GM18520 (cell line): ENCODE results near the gene ANOS1.

Experiments
- ATAC-seq: cut with Tn5 transposase; IDR thresholded peaks from one replicate; pipeline ENCODE4 v1.9.1; 2021; ENCODE audit not compliant: unreplicated experiment

Gene ANOS1

DNA sequence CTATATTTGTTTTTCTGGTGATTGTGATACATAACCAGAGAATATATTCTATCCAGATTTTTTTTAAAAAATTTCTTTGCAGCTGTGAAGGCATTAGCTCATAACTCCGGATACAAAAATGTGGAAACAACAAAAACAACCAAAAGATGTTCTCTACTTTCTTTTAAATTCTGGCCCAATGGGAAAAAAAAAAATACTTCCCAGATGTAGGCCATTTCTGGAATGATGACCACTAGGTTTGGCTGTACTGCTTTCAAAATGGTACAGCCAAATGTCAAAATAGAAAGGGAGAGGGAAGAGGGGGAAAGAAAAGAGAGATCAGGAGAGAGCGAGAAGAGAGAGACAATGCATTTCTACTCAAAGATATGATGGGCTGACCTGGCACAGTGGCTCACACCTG lies 14.6 kb downstream of the ANOS1 start:
- ATAC-seq, result no peak

DNA sequence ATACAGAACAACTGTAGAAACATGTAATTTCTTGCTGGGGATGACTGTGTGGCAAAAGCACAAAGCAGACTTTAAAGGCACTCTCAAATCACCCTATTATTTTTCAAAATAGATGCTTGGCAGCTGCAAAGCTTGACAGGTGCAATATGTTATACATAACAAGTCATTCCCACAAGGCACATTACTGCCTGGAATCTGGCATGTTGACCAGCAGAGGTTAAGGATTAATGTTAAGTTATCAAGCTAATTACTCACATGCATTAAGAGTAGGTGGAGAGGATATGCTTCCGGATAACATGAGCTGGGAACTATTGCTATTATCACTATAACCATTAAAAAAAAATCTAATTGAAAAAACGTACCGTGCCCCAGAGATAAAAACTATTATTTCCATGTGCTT lies 17.8 kb downstream of the ANOS1 start:
- no peak for ATAC-seq

DNA sequence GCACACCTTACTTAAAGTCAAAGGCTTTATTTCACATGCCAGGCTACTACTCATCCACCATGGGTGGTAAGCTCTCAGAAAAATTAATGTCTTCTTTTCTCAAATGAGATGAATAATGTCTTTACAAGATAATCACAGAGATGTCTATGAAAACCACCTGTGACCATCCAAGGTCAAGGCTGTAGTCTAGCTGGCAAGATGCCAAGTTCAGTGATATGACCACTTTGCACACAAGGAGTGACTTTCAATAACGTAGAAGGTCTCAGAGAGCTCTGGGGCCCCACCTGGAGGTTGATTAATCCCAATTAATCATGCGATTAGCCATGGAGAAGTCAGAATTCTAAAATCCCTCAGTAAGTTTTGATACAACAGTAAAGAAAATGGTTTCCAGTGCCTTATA lies 20.5 kb downstream of the ANOS1 start:
- ATAC-seq, result no peak

DNA sequence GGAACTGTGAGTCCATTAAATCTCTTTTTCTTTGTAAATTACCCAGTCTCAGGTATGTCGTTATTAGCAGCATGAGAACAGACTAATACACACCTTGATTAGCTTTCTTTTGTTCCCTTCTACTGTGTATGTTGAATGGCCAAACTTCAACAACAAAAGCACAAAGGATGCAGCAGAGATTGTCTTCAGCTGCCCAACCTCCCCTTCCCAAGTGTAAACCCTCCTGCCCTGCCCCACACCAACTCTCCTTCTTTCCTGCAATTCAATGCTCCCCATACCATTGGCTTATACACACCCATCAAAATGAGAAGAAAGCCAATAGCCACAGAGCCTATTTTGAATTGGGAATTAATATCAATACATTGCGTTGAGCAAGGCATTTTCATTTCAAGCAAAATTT lies 27.8 kb downstream of the ANOS1 start:
- ATAC-seq, result no peak

DNA sequence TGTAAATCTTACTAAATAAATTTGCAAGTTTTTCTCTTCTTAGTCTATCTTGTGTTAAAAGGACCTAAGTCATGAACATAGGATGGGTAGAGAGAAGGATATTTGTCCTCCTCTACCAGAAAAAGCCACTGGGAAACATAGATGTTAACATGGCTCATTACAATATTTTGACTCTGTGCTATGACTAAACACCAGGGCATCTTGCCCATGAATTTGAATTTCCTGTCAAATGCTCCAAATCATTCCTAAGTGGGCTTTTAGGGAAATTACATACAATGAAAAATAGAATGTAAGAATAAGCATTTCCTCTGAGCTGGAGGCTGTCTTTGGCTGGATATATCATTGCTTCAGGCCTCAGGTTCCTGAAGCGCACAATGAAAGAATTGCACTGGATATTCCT lies 39.1 kb downstream of the ANOS1 start:
- no peak for ATAC-seq

DNA sequence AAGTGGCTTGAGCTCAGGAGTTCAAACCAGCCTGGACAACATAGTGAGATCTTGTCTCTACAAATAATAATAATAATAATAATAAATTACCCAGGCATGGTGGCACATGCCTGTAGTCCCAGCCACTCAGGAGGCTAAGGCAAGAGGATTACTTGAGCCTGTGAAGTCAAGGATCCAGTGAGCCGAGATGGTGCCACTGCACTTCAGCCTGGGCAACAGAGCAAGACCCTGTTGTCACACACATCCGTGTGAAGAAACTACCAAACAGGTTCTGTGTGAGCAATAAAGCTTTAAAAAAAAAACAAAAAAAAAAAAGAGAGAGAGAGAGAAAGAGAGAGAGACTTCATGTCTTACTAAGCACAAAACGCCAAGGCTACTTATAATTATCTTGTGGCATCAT lies 42.5 kb downstream of the ANOS1 start:
- ATAC-seq, result no peak

DNA sequence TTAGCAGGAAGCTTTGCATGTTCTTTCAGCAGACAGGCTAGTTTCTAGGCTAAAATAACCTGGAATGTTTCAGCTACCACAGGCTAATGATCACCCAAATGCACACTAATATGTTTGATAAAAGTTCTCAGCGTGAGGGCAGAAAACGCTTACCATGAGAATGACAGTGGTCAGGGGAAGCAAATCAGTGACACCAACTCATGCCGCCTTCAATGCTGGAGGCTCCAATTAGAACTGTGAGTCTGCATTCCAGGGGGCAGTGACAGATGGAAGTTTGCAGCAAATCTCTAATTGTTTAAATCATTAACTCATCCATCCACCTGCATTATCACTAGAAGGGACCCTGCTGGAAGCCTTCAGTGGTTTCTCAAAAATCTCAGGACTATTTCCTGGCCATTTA lies 43.2 kb downstream of the ANOS1 start:
- ATAC-seq, result no peak

DNA sequence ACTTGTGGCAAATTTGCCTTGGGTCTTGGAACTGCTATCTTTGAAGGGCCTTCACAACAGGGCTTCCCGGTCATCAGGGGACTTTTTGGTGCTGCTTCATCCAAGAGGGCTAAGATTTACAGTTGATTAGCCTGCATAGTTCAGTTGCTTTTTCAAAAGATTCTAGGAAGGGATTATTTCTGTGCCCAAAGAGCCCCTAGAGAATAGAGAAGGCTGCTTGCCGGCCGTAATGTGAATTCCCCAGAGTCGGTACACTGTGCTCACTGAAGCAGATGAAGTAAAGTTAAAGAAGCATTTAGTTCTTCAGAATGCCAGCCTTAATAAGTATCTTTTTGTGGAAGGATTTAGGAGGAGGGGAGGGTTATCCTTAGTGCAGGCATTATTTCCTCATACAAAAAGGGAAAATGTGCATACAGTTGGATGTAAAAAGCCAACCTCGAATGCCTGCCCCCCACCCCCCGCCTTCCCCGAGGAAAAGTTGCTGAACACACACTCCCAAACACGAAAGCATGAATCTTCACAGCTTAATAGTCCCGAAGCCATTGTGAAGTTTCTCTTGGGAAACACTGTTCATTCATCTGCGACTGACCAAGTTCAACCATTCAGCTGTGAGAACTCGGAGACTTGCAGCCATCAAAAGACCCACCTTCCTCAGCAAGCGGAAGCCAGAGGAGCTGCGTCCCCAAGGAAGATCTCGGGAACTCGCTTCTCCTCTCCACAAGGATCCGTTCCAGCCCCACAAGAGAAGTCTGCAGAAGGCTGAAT lies 47.6 kb downstream of the ANOS1 start:
- ATAC-seq, result no peak

DNA sequence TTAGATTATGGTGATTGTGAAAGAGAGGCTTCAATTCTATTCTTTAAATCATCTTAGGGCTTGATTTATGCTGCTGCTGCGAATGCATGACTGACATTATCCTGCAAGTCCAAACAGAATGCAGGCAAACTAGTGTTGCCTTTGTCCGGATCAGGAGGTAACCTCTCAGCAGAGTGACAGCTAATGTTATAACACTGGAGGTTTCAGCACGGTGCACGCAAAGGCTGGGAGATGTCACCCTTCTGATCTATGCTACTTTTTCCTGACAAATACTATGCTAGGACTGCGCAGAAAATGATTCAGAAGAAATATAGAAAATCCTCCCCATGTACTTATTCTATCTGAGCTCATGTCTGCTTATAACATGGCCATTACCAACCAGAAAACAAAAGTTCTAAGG lies 48.2 kb downstream of the ANOS1 start:
- no peak for ATAC-seq

DNA sequence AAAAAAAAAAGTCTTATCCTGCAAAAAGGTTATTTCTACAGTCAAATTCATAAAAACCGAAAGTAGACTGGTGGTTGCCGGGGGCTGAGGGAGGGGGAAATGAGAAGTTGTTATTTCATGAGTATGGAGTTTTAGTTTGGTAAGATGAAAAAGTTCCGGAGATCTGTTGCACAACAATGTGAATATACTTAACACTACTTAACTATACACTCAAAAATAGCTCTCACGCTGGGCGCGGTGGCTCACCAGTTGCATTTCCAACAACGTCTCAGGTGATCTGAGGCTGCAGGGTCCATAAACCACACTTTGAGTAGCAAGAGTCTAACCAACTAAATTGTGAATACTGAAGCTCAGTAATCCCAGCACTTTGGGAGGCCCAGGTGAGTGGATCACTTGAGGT lies 52.4 kb downstream of the ANOS1 start:
- ATAC-seq, result no peak

DNA sequence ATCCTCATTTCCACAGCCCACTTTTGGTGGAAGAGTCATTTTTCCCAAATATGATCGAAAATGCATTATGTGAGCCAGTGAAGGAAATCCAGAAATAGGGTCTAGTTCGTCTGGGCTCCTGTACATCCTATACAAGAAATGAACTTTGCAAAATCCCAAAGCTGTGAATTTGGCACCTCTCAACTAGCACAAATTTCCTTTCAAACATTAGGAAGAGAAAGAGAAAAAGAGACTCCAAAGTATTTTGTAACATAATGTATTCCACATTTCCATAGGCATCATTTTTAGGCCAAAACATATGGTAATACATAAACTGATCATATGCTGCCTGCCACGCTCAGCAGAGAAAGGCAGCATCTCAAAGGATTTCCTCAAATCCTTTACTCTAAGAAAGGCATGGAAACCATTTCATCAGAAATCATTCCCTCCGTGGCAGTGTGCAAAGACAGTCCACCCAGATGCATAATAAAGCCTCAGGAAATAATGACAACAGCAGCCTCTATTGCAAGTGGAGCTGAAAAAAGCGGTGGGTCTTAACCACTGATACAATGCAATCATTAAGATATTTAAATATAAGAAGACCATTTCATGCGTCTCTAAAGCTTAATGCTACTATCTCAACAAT lies 56.8 kb downstream of the ANOS1 start:
- no peak for ATAC-seq

DNA sequence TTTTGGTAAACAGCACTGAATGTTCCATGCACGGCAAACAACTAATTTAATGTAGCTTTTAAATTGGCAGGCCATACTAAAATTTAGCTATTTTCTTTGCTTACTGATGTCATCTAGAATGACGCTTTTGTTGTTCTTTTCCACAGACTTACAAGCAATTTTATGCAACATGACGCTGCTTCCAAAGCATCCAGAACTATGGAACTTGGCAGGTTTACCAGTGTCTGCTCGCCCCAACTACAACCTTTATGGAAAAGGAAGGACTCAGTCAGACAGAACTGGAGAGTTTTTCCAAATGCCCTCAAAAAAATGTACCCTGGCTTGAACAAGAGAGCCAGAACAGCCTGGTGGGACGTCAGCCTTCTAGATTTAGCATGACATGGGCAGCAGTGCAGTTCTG lies 58.7 kb downstream of the ANOS1 start:
- no peak for ATAC-seq

DNA sequence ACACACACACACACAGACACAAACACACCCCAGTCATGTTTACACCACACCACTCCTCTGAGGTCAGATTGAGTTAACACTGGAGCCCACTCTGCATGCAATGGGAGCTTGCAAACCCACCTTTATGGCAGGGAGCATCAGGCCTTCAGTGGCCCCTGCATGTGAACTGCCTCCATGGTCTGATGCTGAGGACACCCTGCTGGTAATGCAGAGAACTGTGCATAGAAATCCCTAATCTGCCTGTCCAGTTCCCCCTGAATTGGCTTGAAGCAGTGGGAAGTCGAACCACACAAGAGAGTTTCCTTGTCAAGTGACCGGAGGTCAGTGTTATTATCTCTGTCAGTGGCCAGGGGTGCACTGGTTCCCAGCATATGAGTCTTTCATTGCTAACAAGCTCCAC lies 59.8 kb downstream of the ANOS1 start:
- ATAC-seq, result no peak

DNA sequence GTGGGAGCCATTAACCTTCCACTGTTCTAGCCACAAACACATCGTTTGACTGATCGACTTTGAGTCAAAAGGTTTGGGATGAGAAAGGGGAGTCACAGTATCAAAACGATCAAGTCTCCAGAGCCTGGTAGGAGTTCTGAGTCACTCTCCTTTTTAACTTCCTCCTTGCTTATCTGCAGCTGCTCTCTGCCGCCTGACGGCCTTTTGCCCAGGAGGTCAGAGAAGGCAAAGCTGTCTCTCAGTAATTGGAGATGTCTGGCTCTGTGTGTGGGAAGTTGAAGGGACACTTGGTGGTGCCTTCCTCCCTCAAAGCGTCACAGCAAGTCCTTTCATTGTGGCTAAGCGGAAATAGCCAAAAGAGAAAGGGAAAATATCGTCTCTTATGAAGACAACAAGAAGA lies 63.1 kb downstream of the ANOS1 start:
- no peak for ATAC-seq

DNA sequence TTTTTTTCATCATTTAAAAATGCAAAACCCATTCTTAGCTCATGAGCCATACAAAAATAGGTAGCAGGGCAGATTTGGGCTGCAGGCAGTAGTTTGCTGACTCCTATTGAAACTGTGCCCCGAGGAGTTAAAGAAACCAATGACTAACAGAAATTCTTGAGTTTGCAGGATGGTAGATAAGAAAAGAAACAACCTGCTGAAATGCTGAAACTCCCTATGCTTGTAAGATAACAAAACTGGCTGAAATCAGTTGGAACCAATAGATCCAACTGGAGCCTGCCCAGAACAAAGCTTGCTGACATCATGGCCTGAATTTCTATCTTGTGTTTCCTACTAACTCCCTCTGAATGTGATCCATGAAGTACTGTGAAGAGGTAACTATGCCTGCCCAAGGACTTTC lies 68.6 kb downstream of the ANOS1 start:
- no peak for ATAC-seq

DNA sequence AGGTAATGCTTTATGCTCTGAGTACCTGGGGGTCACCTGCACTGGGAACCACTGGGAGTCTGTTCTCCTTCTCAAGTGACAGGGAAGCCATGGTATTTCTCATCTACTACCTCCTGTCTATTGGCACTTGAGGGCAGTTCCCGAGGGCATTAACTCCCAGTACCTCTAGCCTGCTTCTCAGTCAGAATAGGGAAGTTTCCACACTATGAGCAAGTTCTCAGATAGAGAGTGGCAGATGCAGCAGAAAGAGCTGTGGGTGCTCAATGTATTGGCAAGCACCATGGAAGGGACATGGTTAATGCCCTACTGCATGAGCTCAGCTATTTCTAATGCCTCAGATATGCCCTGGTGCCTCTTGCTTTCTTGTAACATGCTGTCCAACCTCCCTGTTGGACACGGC lies 74.1 kb downstream of the ANOS1 start:
- no peak for ATAC-seq

DNA sequence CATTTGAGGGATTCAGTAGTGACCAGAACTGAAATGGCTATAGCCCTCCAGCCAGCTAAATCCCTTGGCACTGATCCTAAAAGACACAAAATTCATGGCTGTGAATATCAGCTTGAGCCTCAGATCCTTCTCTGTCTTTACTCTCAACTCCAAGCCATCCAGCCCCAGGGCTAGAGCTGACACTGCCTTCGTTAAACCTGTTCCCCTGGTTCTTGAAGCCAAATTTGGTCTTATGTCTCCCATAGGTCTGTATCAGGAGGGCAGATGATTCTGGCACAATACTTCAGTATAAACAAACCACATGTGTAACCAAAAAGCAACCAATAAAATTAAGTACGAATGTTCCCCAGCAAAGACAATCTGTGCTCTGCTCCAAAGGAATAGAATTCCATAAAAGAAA lies 78.0 kb downstream of the ANOS1 start:
- no peak for ATAC-seq

DNA sequence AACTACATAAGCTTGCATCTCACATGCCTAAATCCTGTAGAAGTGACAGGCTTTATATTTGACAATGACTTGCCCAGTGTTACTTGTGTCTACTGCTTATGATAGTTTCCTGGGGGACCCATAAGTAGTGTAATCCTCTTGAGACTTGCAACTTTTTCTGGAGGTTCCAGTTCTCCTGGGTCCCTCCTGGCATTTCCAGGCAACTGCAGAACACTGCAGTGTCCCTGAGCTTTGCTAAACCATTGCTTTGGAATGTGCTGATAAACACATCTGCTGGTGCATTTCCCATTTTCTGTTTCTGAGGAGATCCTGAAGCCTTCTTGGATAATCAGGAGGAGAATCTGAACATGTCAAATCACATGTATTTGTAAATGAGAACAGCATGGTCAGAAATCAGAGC lies 82.0 kb downstream of the ANOS1 start:
- ATAC-seq, result no peak

DNA sequence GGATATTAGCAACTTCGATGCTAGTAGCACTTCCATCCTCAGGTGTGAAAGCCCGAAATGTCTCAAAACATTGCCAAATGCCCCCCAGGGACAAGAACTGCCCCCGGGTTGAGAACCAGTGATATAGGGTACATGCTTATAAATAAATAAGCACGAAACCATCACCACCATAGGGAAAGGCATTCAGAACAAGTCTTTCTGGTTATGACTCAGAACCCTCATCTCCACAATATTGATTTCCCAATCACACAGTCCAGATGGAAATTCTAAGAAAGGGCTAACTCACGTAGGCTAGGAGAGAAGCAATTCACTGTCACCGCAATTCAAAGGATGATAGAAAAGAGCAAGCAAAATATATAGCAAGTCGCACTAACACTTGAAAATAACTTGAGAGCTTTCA lies 84.8 kb downstream of the ANOS1 start:
- no peak for ATAC-seq

DNA sequence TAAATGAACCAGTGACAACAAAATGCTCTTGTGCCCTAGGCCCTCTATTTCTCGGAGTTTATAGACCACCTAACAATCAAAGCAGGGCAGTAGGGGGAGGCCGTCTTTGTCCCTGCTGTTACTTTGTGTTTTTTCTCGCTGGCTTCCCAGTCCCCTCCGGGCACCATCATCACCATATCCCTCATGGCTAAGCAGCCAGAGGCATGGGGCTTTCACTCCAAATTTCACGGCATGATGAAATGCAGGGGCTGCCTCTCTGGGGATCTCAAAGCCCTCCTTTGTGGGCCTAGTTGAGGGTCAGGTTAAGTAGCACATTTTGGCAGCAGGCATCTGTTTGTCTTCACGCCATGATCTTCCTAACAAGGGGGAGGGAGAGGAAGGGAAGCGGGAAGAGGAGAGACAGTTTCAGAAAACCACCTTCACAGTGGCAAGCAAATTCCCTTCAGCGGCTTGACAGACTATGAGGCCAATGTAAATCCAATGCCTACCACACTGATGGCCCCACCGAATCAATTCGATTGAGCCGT lies 91.9 kb downstream of the ANOS1 start:
- ATAC-seq, result no peak

DNA sequence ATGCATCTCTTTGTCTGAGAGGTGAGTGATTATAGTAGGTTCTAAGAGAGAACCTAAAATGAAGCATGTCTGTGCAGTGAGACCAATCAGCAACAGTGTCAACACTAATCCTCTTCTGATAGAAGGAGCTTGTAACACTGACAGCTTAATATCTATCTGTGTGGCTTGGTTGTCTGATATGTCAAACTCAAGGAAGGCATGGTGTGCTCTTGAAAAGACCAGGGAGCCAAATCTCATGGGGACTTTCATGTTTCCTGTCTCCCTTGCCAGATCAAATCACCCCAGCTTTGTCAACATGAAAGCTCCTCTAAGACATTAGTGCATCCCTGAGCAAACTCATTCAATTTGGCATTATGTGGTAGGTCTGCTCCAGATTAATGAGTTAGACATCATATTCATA lies 95.4 kb downstream of the ANOS1 start:
- no peak for ATAC-seq

DNA sequence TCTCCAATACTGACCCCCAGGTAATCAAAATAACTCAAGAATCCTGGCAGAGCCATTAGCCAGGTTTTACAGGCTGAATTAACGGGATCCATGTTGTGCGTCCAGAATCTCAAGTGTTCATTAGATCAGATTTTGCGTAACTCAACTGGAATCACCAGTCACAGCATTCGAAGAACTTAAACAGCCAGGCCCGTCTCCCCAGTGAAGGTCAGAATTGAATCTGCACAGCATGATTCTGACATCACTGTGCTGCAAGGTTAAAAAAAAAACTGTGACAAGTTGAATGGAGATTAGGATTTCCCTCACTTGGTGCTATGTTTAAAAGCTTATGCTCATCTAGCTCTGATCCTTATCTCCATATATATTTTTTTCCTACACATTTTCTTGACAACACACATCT lies 96.1 kb downstream of the ANOS1 start:
- no peak for ATAC-seq

DNA sequence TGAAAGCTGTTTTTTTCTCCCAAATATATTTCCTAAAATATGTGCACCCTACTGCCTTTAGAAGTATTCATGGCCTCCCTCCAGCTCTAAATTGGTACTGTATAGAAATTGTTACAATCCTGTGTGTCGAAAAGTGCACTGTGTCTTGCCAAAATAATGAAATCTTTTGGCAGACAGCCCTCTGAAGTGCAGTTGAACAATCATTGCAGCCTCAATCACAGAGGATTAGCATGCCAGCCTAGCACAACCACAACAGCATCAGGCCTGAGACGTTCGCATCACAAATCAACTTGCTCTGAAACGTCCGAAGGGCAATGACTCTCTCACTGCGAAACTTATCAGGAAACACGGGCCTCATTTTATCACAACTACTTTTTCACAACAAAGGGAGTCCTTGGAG lies 99.0 kb downstream of the ANOS1 start:
- ATAC-seq, result no peak
